Esophagus muscularis mucosa (tissue), 2 donors: Measurements from ENCODE around the gene NKAIN2.

Source experiments
- POLR2A ChIP-seq: fragments of 450-650 bp; IDR thresholded peaks from one replicate; pipeline ENCODE4 v1.6.1; 2017; ENCODE audit warnings: antibody characterized with exemption, moderate library complexity, mild to moderate bottlenecking, low read depth
- POLR2AphosphoS5 ChIP-seq, 2 donors: sonication (generic); formaldehyde crosslinking; IDR thresholded peaks; one replicate each; pipeline ENCODE4 v1.6.1; 2017; ENCODE audit warnings: antibody characterized with exemption in 2 of 2

DNA sequence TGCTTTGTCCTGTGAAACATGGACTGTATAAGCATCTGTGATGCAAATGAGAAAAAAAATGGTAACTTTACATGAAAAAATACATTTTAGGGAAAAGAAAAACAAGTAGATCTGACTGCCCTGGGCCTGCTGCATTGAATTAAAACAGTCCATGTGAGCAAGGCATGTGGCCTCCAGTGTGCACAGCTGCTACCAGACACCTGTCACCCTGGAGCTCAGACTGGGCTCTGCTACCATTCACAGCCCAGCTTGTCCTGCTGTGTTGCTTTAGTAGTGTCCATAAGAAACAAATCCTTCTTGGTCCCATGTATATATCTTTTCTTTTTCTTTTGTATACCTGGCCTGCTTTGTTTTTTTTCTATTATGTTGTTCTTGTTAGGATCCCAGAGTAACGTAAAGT is 315.9 kb downstream of the NKAIN2 start:
- TF ChIP-seq POLR2AphosphoS5 (IDR thresholded peaks at IDR 0.05), result no peak
- no peak for TF ChIP-seq POLR2A
